Measurements from ENCODE around the gene ATP8B3.

GRCh38 chr19:1748873-1749341 lies 63.2 kb downstream of the ATP8B3 start:
- no peak for TF ChIP-seq CTCF (IDR thresholded peaks at IDR 0.05)
- no peak for TF ChIP-seq POLR2A (IDR thresholded peaks at IDR 0.05)
